GM19239 (cell line): ENCODE results near the gene PEX19.
A peak's percentile ranks its signal among the peaks of the same experiment; 100 is the strongest.
"Not testable (repeated sequence)": the region's sequence is repeated elsewhere in the genome, so short reads cannot be mapped to it uniquely, and the experiment has no call there.

Experiments
- DNase-seq: peaks from one replicate; pipeline ENCODE4 v3.0.0; 2011; ENCODE audit warnings: low spot score; ENCODE audit not compliant: insufficient read length
- FAIRE-seq: peaks from 2 replicates; lab custom pipeline; 2011; peaks lifted over from hg19 to GRCh38; lab: Jason Lieb, UNC

Gene PEX19

DNA sequence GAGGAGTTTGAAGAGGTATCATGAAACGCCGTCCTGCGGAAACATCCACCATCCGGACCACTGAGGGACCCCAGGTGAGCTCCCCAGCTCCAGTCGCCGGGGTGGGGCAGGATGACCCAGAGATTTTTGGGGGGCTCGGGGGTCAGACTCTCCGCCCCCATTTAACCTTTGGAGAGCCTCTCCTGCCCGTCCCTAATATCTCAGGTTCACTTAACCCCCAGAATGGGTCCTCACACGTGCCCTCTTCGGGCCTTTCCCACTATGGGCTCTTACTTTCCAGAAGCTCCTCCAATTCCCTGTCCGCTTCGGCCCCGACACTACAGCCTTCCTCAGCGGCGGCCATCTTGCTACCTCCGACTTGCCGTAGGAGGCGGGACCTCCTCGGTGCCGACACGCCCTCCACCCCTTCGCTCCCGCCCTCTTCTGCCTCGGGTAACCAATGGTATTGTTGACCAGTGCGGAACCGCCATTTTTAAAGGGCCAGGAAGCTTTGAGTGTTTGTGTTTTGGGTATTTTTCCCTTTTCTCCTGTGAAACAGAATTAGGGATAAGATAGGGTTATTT is at the start of gene PEX19:
Gene PEX19 (minus strand): TSS at position 352 of the 563 bp plus-strand sequence. CDS start 9 bp downstream, at position 343.
- peak; percentile 93 for FAIRE-seq
- peak; percentile 79 for DNase-seq

- no peak for FAIRE-seq
- no peak for DNase-seq
Measured at GRCh38 chr1:160332516-160332915, 47.6 kb upstream of the PEX19 start.

GRCh38 chr1:160330119-160330518 is 45.2 kb upstream of the PEX19 start:
- DNase-seq (no peak), FAIRE-seq (no peak)

GRCh38 chr1:160328184-160328583 is 43.3 kb upstream of the PEX19 start:
- DNase-seq (no peak), FAIRE-seq (no peak)

GRCh38 chr1:160326418-160326817 is 41.5 kb upstream of the PEX19 start:
- FAIRE-seq (no peak), DNase-seq (no peak)

- no peak for DNase-seq
- FAIRE-seq = no peak
Measured at GRCh38 chr1:160325252-160325651, 40.3 kb upstream of the PEX19 start.

DNA sequence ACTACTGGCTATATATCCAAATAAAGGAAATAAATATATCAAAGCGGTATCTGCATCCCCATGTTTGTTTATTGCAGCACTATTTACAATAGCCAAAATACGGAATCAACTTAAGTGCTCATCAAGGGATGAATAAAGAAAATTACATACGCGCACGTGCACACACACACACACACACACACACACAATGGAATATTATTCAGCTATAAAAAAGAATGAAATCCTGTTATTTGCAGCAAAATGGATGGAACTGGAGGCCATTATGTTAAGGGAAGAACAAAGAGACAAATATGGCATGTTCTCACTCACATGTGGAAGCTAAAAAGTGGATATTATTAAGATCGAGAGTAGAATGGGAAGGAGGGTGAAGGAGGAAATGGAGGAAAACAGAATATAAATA is 37.9 kb upstream of the PEX19 start:
- FAIRE-seq (no peak), DNase-seq (no peak)

- FAIRE-seq (no peak), DNase-seq (no peak)
Measured at GRCh38 chr1:160315359-160315758, 30.4 kb upstream of the PEX19 start.

DNA sequence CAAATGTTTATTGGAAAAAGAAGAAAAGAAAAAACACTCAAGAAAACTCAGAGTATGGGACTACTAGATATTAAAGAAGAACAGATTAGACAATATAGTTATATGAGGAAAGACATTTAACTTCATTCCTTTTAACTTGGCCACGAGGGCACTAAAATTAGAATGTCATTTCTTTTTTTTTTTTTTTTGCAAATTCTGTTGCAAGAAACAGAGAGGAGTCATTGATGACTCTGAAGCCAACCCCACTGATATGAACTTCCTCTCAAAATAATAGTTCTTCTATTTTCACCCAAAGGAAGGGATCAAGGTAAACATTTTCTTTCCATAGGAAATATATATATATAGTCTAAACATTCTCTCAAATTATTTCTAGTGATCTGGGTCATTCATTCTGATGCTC is 24.6 kb upstream of the PEX19 start:
- no peak for DNase-seq
- no peak for FAIRE-seq

DNA sequence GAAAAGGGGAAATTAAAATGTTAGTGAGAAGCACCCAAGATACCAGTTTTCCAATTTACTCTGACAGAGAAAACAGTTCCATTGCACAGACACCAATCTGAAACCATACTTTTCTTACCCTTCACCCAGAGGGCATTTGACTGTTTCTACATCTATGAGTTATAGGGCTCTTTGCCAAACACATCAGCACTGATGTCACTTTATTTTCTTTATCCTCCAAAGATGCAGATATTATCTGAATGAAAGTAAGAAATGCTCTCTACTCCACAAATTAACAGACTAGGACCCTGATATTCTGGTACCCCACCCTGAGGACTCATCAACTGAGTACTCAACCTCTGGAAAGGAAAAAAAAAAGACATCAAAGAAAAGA is 24.2 kb upstream of the PEX19 start:
- DNase-seq (no peak), FAIRE-seq (no peak)

- FAIRE-seq (no peak), DNase-seq (no peak)
Measured at GRCh38 chr1:160308451-160309184, 23.7 kb upstream of the PEX19 start.

DNA sequence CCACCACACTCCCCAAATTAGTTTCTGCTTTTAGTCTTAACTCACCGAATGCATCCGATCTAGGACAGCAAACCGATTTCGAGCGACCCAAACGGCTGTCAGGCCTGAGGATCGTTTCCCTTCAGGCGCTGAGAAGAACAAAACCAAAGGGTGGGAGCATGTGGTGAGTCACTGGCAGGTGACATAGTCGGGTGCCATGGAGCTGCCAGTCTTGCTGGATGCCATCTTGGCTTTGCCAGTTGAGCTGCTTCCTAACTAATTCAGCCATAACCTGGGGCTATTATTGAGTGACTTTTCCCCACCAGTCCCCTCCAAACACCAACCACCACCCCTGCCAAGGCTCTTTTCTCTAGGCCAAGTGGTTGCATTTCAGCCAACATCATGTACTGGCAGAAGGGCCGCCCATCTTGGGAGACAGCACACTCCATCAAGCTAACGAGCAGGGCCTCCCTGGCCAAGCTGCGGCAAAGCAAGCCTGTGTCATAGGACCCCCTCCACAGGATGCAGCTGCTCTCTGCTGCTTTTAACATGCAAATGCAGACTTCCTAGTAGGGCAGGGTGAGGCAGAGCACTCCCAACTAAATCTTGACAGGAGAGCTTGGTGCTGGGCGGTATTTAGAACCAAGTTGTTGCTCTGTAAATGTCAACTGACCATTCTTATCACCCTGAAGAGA is 22.3 kb upstream of the PEX19 start:
- DNase-seq = no peak
- FAIRE-seq = no peak

- FAIRE-seq (no peak), DNase-seq (no peak)
Measured at GRCh38 chr1:160300173-160300572, 15.2 kb upstream of the PEX19 start.

DNA sequence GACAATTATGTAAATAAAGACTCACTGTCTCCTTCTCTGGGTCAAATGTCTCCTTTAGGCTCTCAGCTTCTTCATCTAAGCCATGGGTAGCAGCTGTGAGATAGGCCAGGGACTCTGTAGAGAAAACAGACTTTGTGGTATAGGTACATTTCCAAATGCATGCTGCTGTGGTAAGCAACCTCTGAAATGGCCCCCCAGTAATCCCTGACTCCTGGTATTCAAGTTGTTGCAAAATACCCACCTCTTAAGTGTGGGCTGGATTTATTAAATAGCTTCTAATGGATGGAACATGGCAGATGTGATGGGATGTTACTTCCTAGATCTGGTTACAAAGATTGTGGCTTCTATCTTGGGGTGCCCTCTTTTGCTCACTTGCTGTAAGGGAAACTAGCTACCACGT is 11.1 kb upstream of the PEX19 start:
- no peak for DNase-seq
- FAIRE-seq = peak; percentile 37

- DNase-seq = no peak
- FAIRE-seq = no peak
Measured at GRCh38 chr1:160293020-160293968, 8.4 kb upstream of the PEX19 start.

- peak; percentile 92 for FAIRE-seq
- DNase-seq = peak; percentile 37
Measured at GRCh38 chr1:160291248-160292220, 6.6 kb upstream of the PEX19 start.

DNA sequence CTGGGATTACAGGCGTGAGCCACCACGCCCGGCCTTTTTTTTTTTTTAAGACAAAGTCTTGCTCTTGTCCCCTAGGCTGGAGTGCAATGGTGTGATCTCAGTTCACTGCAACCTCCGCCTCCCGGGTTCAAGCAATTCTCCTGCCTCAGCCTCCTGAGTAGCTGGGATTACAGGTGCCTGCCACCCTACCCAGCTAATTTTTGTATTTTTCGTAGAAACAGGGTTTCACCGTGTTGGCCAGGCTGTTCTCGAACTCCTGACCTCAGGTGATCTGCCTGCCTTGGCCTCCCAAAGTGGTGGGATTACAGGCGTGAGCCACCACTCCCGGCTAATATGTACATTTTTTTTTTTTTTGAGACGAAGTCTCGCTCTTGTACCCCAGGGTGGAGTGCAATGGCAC is 2.8 kb upstream of the PEX19 start:
- not testable (repeated sequence) for DNase-seq, FAIRE-seq

- FAIRE-seq (no peak), DNase-seq (no peak)
Measured at GRCh38 chr1:160285506-160285905, 573 bp upstream of the PEX19 start.

GRCh38 chr1:160284220-160284781 is 632 bp downstream of the PEX19 start:
- DNase-seq (no peak), FAIRE-seq (peak; percentile 88)
